ENCODE results near the gene NDUFS8. TPM values are rescaled to one million over a fixed set of nuclear protein-coding genes. Genes with fewer than 3 reads are reported as not detected.

Gene NDUFS8
- total and polyA plus RNA-seq, 2 experiments from 2014 or later = 175 to 308 TPM

DNA sequence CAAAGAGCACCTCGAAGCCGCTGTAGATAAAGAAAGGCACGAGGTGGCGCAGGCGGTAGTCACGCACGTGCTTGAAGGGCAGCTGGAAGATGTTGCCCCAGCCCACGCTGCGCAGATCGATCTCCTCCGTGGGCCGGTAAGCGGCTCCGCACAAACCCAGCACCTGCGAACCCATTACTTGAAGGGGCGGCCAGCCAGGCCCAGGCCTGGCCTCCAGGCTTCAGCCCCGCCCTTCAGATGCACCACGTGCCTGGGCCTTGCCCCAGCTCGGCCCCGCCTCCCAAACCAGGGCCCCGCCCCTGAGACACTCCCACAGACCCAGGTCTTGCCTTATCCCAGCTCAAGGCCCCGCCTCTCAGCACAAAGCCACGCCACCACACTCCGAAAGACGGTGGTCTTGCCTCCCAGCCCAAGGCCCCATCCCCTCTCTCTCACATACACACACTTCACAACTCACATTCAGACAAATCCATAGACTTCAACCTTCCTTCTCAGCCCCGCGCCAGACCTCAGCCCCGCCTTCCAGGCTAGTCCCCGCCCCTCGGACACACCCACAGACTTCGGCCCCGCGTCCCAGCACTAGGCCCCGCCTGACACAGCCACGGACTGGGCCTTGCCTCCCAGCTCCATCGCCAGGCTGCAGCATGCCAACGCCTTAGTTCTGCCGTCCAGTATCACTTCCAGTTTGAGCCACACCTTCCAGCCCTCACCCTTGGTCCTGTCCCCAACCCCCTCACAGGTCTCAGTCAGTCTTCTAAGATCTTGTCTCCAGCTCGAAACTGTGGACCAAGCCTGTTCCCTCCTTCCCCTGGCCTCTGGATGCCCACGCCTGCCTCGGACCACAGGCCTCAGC, 33.6 kb upstream of the NDUFS8 start:
- H3K4me1 Mint-ChIP-seq = peaks cover 12% of the 10 kb centered on the region; the same call in 2 of the 3 replicates
- Histone ChIP-seq H3K36me3 (ENCODE audit: insufficient read depth) (no peaks in the 10 kb centered on the region), H3K4me2 (peak overlapping the region; percentile 76), H4K20me1 (replicated peaks; ENCODE audit: insufficient read depth) (no peaks in the 10 kb centered on the region), H3K27me3 (ENCODE audit: insufficient read depth) (no peaks in the 10 kb centered on the region), H3K4me3 (peak overlapping the region; percentile 73), H2AFZ (peak overlapping the region; percentile 98), H3K27ac (ENCODE audit: low read depth) (no peak overlapping the region), H3K4me1 (ENCODE audit: insufficient read depth) (peaks cover 4% of the 10 kb centered on the region; the same call in 1 of the 2 replicates), H3K79me2 (replicated peaks; ENCODE audit: insufficient read depth) (no peaks in the 10 kb centered on the region), H3K9me2 (ENCODE audit: insufficient read depth) (no peaks in the 10 kb centered on the region), H3F3A (replicated peaks; ENCODE audit: low read depth) (no peaks in the 10 kb centered on the region; the same call in 1 of the 2 replicates)
- H3K4me3 Mint-ChIP-seq = peak overlapping the region; percentile 77
- DNase-seq (ENCODE audit: low spot score) (peak; percentile 95), ATAC-seq (peak; percentile 94)
- peak; percentile 57 for TF ChIP-seq POLR2AphosphoS5 (IDR thresholded peaks at IDR 0.05; ENCODE audit: low read depth)
- no peak for TF ChIP-seq CREB1 (CRISPR knock-in tag; IDR thresholded peaks at IDR 0.05; ENCODE audit: low read depth)
- no peak for TF ChIP-seq EZH2 (IDR thresholded peaks at IDR 0.05; ENCODE audit: low read depth, unreplicated experiment)
- TF ChIP-seq, protein P1, sequence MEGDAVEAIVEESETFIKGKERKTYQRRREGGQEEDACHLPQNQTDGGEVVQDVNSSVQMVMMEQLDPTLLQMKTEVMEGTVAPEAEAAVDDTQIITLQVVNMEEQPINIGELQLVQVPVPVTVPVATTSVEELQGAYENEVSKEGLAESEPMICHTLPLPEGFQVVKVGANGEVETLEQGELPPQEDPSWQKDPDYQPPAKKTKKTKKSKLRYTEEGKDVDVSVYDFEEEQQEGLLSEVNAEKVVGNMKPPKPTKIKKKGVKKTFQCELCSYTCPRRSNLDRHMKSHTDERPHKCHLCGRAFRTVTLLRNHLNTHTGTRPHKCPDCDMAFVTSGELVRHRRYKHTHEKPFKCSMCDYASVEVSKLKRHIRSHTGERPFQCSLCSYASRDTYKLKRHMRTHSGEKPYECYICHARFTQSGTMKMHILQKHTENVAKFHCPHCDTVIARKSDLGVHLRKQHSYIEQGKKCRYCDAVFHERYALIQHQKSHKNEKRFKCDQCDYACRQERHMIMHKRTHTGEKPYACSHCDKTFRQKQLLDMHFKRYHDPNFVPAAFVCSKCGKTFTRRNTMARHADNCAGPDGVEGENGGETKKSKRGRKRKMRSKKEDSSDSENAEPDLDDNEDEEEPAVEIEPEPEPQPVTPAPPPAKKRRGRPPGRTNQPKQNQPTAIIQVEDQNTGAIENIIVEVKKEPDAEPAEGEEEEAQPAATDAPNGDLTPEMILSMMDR (conservative IDR thresholded peaks at IDR 0.05; ENCODE audit: low read depth in 2 of 2) = no peak; a peak in 1 of 4 replicates
- peak overlapping the region; percentile 79 for H3K27ac Mint-ChIP-seq
- peaks cover 14% of the 10 kb centered on the region for H3K27me3 Mint-ChIP-seq (ENCODE audit: insufficient read depth, low read depth, poor library complexity)
- no peaks in the 10 kb centered on the region for H3K9me3 Mint-ChIP-seq
- no peaks in the 10 kb centered on the region for H3K36me3 Mint-ChIP-seq (ENCODE audit: low read depth)

DNA sequence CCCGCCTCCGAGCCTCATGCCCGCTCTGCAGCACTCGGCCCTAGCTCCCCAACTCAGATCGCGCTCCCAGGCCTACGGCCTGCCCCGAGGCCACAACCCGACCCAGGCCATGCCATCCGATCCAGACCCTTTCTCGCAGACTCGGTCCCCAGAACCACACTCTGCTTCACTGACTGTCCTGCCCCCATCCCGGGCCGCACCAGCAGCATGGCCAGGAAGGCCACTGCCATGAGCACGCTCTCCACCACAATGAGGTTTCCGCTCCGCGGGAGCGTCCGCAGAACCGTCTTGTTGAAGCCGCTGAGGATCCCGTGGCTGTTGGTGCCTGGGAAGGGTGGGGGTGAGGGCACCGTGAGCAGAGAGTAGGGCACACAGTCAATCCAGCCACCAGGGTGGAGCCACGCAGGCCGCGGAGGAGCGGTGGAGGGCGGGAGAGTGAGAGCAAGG, 33.0 kb upstream of the NDUFS8 start:
- Histone ChIP-seq H3F3A (replicated peaks; ENCODE audit: low read depth) (peaks cover 4% of the 10 kb centered on the region; the same call in 1 of the 2 replicates), H3K27me3 (ENCODE audit: insufficient read depth) (no peaks in the 10 kb centered on the region), H3K4me1 (ENCODE audit: insufficient read depth) (peaks cover 4% of the 10 kb centered on the region; the same call in 1 of the 2 replicates), H3K4me3 (peak overlapping the region; percentile 73; the same call in 1 of the 2 replicates), H3K9me2 (ENCODE audit: insufficient read depth) (no peaks in the 10 kb centered on the region), H4K20me1 (replicated peaks; ENCODE audit: insufficient read depth) (no peaks in the 10 kb centered on the region), H3K27ac (ENCODE audit: low read depth) (no peak overlapping the region), H2AFZ (peak overlapping the region; percentile 98), H3K36me3 (ENCODE audit: insufficient read depth) (no peaks in the 10 kb centered on the region), H3K4me2 (peak overlapping the region; percentile 76; the same call in 1 of the 2 replicates), H3K79me2 (replicated peaks; ENCODE audit: insufficient read depth) (no peaks in the 10 kb centered on the region)
- peak; percentile 33 for DNase-seq (ENCODE audit: low spot score)
- Mint-ChIP-seq H3K4me3 (peak overlapping the region; percentile 77; the same call in 2 of the 3 replicates), H3K4me1 (peaks cover 12% of the 10 kb centered on the region; the same call in 2 of the 3 replicates), H3K27ac (no peak overlapping the region), H3K27me3 (ENCODE audit: insufficient read depth, low read depth, poor library complexity) (peaks cover 11% of the 10 kb centered on the region), H3K36me3 (ENCODE audit: low read depth) (no peaks in the 10 kb centered on the region; the same call in 2 of the 3 replicates), H3K9me3 (no peaks in the 10 kb centered on the region)
- ATAC-seq = peak; percentile 31; the same call in 2 of the 3 replicates
- TF ChIP-seq POLR2AphosphoS5 (IDR thresholded peaks at IDR 0.05; ENCODE audit: low read depth) (no peak), STAT1 (IDR thresholded peaks at IDR 0.05; ENCODE audit: unreplicated experiment) (no peak), ZNF114 (CRISPR knock-in tag; IDR thresholded peaks at IDR 0.05) (no peak), EZH2 (IDR thresholded peaks at IDR 0.05; ENCODE audit: low read depth, unreplicated experiment) (no peak), EZH2phosphoT487 (IDR thresholded peaks at IDR 0.05; ENCODE audit: unreplicated experiment) (no peak), ZNF331 (CRISPR knock-in tag; IDR thresholded peaks at IDR 0.05; ENCODE audit: low read depth) (no peak), JUNB (IDR thresholded peaks at IDR 0.05; ENCODE audit: unreplicated experiment) (no peak)
- TF ChIP-seq, protein P1 (conservative IDR thresholded peaks at IDR 0.05; ENCODE audit: low read depth in 2 of 2) = no peak
- TF ChIP-seq, protein P2, sequence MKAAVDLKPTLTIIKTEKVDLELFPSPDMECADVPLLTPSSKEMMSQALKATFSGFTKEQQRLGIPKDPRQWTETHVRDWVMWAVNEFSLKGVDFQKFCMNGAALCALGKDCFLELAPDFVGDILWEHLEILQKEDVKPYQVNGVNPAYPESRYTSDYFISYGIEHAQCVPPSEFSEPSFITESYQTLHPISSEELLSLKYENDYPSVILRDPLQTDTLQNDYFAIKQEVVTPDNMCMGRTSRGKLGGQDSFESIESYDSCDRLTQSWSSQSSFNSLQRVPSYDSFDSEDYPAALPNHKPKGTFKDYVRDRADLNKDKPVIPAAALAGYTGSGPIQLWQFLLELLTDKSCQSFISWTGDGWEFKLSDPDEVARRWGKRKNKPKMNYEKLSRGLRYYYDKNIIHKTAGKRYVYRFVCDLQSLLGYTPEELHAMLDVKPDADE (IDR thresholded peaks at IDR 0.05) = no peak

All from GM23338 (cell line).